ENCODE results near the gene DDX51.

Gene DDX51

GRCh38 chr12:132178801-132179401 is 34.8 kb upstream of the DDX51 start:
- DNase-seq, result no peak

GRCh38 chr12:132178316-132178715 is 34.2 kb upstream of the DDX51 start:
- DNase-seq, result no peak

GRCh38 chr12:132176920-132177551 is 32.9 kb upstream of the DDX51 start:
- DNase-seq, result no peak

GRCh38 chr12:132176385-132176919 is 32.3 kb upstream of the DDX51 start:
- DNase-seq, result no peak

- DNase-seq, result no peak
These were observed 31.6 kb upstream of the DDX51 start for GRCh38 chr12:132175496-132176384.

GRCh38 chr12:132174839-132175490 is 30.8 kb upstream of the DDX51 start:
- DNase-seq, result no peak

GRCh38 chr12:132174015-132174838 is 30.1 kb upstream of the DDX51 start:
- DNase-seq, result no peak

- DNase-seq, result no peak
These were observed 29.3 kb upstream of the DDX51 start for GRCh38 chr12:132173135-132174014.

- no peak for DNase-seq
These were observed 28.5 kb upstream of the DDX51 start for GRCh38 chr12:132172619-132173018.

GRCh38 chr12:132171968-132172521 is 27.9 kb upstream of the DDX51 start:
- no peak for DNase-seq

- DNase-seq, result no peak
These were observed 27.3 kb upstream of the DDX51 start for GRCh38 chr12:132171293-132171967.

- DNase-seq, result no peak
These were observed 26.6 kb upstream of the DDX51 start for GRCh38 chr12:132170637-132171292.

- DNase-seq, result no peak
These were observed 26.0 kb upstream of the DDX51 start for GRCh38 chr12:132170094-132170636.

GRCh38 chr12:132169376-132169775 is 25.3 kb upstream of the DDX51 start:
- DNase-seq, result no peak

GRCh38 chr12:132168311-132169031 is 24.4 kb upstream of the DDX51 start:
- DNase-seq, result no peak

GRCh38 chr12:132167611-132168310 is 23.6 kb upstream of the DDX51 start:
- no peak for DNase-seq

GRCh38 chr12:132166801-132167591 is 22.9 kb upstream of the DDX51 start:
- DNase-seq, result no peak

Data from midbrain (tissue), 1 donor.